Activated T-cell treated with anti-CD3 and anti-CD28 coated beads, Interleukin-2, amount 50 U/mL, for 24 hours (primary cell): Measurements from ENCODE around the gene NTNG1.

ENCODE experiments used
- DNase-seq: peaks from one replicate; pipeline ENCODE4 v3.0.0-alpha.2; 2020
- H3K27ac Mint-ChIP-seq: 2 replicates; pipeline ENCODE4 v1.8.0; 2020; ENCODE audit warnings: mild to moderate bottlenecking, mixed read lengths
- H3K27me3 Mint-ChIP-seq: 2 replicates; pipeline ENCODE4 v1.8.0; 2020; ENCODE audit warnings: mixed read lengths
- H3K36me3 Mint-ChIP-seq: 2 replicates; pipeline ENCODE4 v1.8.0; 2020; ENCODE audit warnings: low read depth, mixed read lengths
- H3K4me1 Mint-ChIP-seq: 2 replicates; pipeline ENCODE4 v1.8.0; 2020; ENCODE audit warnings: low read depth, mixed read lengths
- H3K4me3 Mint-ChIP-seq: 2 replicates; pipeline ENCODE4 v1.8.0; 2020; ENCODE audit warnings: mild to moderate bottlenecking, moderate library complexity, mixed read lengths
- H3K9me3 Mint-ChIP-seq: 2 replicates; pipeline ENCODE4 v1.8.0; 2020; ENCODE audit warnings: mixed read lengths

NTNG1 gene

DNA sequence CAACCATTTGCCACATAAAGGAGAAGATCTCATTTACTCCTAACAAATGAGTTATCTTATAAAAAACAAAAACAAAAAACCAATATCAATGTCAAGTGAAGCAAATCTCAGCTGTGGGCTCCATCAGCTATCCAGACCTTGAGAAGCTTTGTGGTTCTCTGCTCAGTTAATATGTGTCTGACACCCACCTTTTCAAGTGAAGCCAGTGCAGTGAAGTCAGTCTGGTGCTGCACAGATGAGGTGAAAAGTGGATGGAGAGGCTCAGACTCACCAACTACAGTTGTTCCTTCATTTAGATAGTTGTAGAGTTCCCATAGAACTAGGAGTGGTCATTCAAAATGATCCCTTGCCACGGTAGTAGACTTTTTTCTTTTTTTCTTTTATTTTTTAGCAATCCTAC is 106.8 kb downstream of the NTNG1 start:
- peaks cover 11% of the 10 kb centered on the region for H3K27me3 Mint-ChIP-seq
- no peak for DNase-seq
- H3K4me3 Mint-ChIP-seq, result no peak overlapping the region
- H3K9me3 Mint-ChIP-seq, result no peaks in the 10 kb centered on the region
- H3K27ac Mint-ChIP-seq, result no peak overlapping the region
- peaks cover 8% of the 10 kb centered on the region for H3K4me1 Mint-ChIP-seq
- H3K36me3 Mint-ChIP-seq, result no peaks in the 10 kb centered on the region

DNA sequence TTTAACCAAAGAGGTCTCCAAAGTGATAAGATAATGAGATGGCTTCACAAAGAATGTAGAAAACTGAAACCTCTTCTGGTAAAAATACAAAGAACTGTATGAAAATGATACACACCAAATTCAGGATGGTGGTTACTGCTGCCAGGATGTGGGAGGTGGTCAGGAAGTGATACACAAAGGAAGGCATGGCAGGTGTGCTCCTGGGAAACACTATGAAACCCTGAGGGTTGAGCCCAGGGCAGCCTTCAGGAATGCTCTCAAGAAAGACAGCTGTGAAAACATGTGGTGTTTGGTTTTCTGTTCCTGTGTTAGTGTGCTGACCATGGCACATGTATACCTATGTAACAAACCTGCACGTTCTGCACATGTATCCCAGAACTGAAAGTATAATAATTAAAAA is 109.3 kb downstream of the NTNG1 start:
- Mint-ChIP-seq H3K4me1 (peaks cover 8% of the 10 kb centered on the region), H3K27ac (no peak overlapping the region), H3K9me3 (no peaks in the 10 kb centered on the region), H3K4me3 (no peak overlapping the region), H3K27me3 (peaks cover 4% of the 10 kb centered on the region), H3K36me3 (no peaks in the 10 kb centered on the region)
- no peak for DNase-seq

DNA sequence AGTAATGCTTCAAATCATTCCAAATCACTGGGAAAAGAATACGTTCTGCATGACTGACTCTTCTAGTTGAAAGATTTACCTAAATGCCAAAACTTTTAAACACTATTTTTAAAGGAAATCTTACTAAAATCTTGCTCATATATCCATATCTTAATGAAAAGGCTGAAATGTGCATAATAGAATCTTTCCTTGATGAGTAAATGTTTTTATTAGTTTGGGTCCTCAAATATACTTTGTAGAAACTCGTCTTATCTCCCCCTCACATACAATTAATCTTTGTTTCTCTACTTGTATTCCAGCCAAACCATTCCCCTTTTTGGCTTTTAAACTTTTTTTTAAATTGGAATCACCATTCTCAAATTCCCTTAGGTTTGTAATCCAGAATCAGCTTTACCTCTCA is 110.2 kb downstream of the NTNG1 start:
- peaks cover 4% of the 10 kb centered on the region for H3K27me3 Mint-ChIP-seq
- no peak overlapping the region for H3K4me3 Mint-ChIP-seq
- no peaks in the 10 kb centered on the region for H3K36me3 Mint-ChIP-seq
- no peak overlapping the region for H3K27ac Mint-ChIP-seq
- DNase-seq, result no peak
- no peaks in the 10 kb centered on the region for H3K9me3 Mint-ChIP-seq
- H3K4me1 Mint-ChIP-seq, result peaks cover 8% of the 10 kb centered on the region

DNA sequence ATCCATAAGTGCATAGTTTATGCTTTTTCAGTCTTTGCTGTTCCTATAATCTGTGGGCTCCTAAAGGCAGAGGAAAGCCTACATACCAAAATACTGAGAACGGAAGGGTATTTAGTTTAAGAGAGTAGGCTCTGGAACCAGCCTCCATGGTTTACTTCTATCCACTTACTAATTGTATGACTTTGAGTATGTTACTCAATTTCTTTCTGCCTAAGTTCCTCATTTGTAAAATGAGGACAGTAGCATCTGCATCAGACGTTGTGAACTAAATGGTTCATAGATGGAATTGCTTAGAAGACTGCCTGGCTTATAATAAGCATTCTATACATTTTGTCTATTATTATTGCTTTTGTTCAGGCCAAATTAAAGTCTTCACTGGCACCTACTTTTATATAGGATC is 111.0 kb downstream of the NTNG1 start:
- H3K27me3 Mint-ChIP-seq, result peaks cover 3% of the 10 kb centered on the region
- H3K9me3 Mint-ChIP-seq, result no peaks in the 10 kb centered on the region
- DNase-seq, result no peak
- peaks cover 6% of the 10 kb centered on the region for H3K4me1 Mint-ChIP-seq
- H3K36me3 Mint-ChIP-seq, result no peaks in the 10 kb centered on the region
- no peak overlapping the region for H3K4me3 Mint-ChIP-seq
- no peak overlapping the region for H3K27ac Mint-ChIP-seq

DNA sequence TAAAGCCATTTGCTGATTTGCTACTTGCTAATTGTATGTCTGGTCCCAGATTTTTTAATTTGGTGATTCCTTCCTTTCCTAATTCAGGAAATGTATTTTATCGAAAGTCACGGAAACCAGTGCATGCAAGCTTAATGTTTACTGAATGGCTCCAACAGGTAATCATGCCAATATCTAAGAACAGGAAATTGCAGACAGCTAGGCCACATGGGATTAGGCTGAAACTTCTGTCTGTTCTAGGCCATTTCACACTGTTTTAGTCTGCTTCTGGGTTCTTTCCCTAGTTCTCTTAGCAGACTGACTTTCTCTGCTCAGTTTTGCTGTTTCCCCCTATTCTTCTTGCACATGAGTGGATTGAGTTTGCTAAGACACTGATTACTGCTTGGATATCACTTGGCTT is 111.4 kb downstream of the NTNG1 start:
- Mint-ChIP-seq H3K4me1 (peaks cover 3% of the 10 kb centered on the region), H3K4me3 (no peak overlapping the region)

DNA sequence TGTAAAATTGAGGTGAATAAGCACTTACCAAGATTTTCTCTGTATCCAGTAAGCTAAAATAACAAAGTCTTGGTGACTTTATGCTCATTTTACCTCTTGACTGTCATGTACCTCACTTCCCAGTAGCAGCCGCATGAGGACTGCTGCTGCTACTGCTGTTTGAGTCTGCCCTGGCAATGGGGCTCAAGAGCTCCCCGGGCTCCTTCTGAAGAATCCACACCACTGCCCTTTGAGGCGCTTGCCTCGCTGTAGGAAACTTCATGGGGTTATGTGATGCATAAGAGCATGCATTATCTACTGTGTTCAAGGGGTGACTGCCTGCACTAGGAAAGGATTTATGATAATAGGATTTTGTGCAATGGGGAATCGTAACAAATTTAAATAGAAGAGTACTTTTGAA is 113.5 kb downstream of the NTNG1 start:
- Mint-ChIP-seq H3K9me3 (no peaks in the 10 kb centered on the region), H3K27ac (no peak overlapping the region), H3K27me3 (no peaks in the 10 kb centered on the region), H3K36me3 (no peaks in the 10 kb centered on the region), H3K4me1 (peaks cover 3% of the 10 kb centered on the region), H3K4me3 (no peak overlapping the region)
- DNase-seq, result no peak

More for the DNA sequence above, 111.4 kb downstream of the NTNG1 start:
- Mint-ChIP-seq H3K36me3 (no peaks in the 10 kb centered on the region), H3K27ac (no peak overlapping the region), H3K27me3 (no peaks in the 10 kb centered on the region), H3K9me3 (no peaks in the 10 kb centered on the region)
- no peak for DNase-seq

DNA sequence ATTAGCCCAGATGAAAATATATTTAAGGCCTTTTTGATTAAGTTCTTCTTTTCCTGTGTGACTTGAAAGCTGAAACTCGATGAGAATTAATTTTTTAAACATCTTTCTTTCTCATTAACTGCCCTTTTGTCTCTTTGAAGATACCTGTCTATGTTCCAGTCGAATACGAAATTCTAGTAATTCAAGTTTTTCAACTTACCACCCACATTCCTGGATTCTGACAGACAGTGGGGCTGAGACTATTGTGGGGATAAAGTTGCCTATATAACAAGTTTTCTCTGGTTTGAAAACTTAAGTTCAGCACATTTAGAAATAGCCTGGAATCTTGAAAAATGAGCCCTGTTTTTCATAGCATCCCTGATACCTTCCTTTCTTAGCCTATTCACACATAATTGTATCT is 114.6 kb downstream of the NTNG1 start:
- no peaks in the 10 kb centered on the region for H3K4me1 Mint-ChIP-seq
- H3K36me3 Mint-ChIP-seq, result no peaks in the 10 kb centered on the region
- no peak overlapping the region for H3K27ac Mint-ChIP-seq
- no peaks in the 10 kb centered on the region for H3K9me3 Mint-ChIP-seq
- H3K4me3 Mint-ChIP-seq, result no peak overlapping the region
- no peaks in the 10 kb centered on the region for H3K27me3 Mint-ChIP-seq
- no peak for DNase-seq

DNA sequence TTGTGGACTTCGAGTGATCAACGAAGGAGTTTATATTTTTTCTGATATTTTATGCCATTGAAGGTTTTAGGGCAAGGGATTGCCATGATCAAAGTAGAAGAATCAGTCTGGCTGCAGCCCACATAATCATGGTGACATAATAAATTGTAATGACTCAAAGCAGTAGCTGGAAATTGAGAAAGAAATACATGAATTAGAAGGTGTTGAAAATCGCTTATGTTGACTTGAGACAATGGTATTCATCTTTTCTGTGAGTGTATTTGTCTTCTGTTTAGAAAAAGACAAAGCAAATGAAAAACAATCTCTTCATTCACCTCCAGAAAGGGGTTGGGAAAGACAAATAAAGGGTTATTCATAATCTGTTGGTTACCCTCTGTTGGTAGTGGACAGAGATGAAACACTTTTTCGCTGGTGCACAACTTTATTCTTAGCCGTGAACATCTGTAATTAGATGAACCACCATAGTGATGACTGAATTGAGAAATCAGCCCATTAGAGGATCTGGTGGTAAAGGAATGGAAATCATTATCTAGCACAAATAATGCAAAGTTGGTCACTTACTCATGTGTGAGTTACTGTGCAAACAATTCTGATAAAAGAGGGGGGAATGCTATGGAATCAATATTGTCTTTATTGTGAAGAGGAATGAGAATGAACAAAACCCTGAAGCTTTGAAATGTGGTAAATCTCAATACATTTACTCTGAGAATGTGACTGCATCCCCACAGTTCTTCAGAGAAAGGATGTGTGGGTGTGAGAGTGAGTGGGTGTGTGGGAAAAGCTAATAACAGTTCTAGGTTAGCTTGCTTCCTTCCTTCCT is 121.8 kb downstream of the NTNG1 start:
- no peaks in the 10 kb centered on the region for H3K36me3 Mint-ChIP-seq
- DNase-seq, result no peak
- H3K27me3 Mint-ChIP-seq, result no peaks in the 10 kb centered on the region
- H3K27ac Mint-ChIP-seq, result no peak overlapping the region
- no peak overlapping the region for H3K4me3 Mint-ChIP-seq
- no peaks in the 10 kb centered on the region for H3K9me3 Mint-ChIP-seq
- peaks cover 2% of the 10 kb centered on the region for H3K4me1 Mint-ChIP-seq

DNA sequence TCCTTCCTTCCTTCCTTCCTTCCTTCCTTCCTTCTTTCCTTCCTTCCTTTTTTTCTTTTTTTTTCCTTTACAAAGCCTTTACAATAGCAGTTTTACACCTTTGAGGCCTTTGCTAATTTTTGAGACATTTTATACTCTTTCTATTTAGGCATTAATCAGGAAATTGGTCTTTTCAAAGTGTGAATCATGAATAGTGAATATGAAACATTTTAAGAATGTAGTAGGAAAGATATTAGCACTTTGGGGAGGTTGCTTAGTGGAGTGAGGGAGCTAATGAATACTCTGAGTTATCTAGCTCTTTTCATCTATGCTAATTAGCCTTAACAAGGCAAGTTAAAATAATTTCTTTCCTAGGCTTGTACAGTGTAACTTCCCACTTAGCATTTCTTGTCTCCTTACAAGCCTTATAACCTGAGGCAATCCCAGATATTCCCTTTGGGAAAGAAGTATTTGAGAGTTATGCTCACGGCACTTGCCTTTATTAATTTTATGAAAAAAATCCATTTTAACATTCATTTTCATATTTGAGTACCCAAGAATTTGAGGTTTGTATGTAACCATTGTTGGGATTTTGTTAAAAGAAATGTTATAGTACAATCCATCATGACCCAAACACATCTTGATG is 122.6 kb downstream of the NTNG1 start:
- no peak overlapping the region for H3K27ac Mint-ChIP-seq
- H3K4me1 Mint-ChIP-seq, result peaks cover 2% of the 10 kb centered on the region
- no peak overlapping the region for H3K4me3 Mint-ChIP-seq
- no peaks in the 10 kb centered on the region for H3K36me3 Mint-ChIP-seq
- no peaks in the 10 kb centered on the region for H3K27me3 Mint-ChIP-seq
- H3K9me3 Mint-ChIP-seq, result no peaks in the 10 kb centered on the region
- no peak for DNase-seq

DNA sequence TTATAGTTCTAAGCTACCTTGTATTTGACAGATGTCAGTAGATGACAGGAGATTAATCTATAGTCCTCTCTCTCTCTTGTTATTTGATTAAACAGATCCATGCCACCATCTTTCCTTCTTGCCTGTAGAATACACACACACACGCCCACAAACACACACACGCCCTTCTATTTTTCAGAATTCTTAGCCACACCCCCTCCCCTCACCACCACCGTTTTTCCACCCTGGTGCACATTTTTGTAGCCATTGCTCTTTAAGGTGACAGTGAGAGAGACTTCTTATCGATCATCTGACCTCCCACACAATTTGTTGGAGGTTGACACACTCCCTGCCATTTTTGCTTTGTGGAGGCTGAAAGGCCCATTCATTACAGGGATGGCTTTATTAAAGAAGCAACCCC is 123.2 kb downstream of the NTNG1 start:
- Mint-ChIP-seq H3K9me3 (no peaks in the 10 kb centered on the region), H3K36me3 (no peaks in the 10 kb centered on the region), H3K4me1 (peaks cover 2% of the 10 kb centered on the region), H3K27me3 (no peaks in the 10 kb centered on the region), H3K27ac (no peak overlapping the region), H3K4me3 (no peak overlapping the region)
- no peak for DNase-seq

DNA sequence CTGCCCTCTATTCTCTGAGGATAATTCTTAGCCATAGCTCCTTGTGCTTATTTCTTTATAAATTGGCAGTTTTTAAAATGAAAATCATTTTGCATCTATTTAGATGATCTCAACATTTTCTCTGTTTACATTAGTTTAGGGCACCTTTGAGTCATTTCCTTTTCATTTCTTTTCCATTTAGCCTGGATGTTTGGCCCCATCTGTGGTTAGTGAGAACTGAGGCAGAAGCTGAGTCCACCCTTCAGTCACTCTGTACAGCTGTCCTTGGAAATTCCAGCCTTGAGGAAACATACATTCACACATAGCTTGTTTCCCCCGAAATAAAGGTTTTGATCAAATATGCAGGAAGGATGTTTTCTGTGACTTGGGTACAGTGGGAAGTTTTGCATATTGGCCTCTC is 123.7 kb downstream of the NTNG1 start:
- DNase-seq, result no peak
- H3K27ac Mint-ChIP-seq, result no peak overlapping the region
- no peaks in the 10 kb centered on the region for H3K36me3 Mint-ChIP-seq
- H3K4me1 Mint-ChIP-seq, result peaks cover 2% of the 10 kb centered on the region
- H3K9me3 Mint-ChIP-seq, result no peaks in the 10 kb centered on the region
- no peak overlapping the region for H3K4me3 Mint-ChIP-seq
- no peaks in the 10 kb centered on the region for H3K27me3 Mint-ChIP-seq

DNA sequence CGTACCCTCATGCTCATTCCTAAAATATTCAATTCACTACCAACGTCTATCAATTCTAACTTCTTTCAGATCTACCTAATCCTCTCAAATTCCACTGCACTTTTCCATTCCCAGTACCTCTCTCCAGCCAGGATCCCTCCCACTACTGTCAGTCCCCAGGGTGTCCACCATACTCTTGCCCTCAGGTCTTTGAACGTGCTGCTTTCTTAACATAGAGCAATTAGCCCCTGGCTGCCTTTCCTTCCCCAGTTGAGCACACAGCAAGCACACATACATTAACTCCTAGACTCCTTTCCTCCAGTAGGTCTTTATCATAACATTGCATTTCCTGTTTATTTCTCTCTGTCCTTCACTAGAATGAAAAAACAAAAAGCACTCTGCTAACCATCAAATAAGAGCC is 126.7 kb downstream of the NTNG1 start:
- no peaks in the 10 kb centered on the region for H3K36me3 Mint-ChIP-seq
- no peaks in the 10 kb centered on the region for H3K9me3 Mint-ChIP-seq
- no peak overlapping the region for H3K27ac Mint-ChIP-seq
- peaks cover 2% of the 10 kb centered on the region for H3K4me1 Mint-ChIP-seq
- DNase-seq, result no peak
- H3K4me3 Mint-ChIP-seq, result no peak overlapping the region
- H3K27me3 Mint-ChIP-seq, result no peaks in the 10 kb centered on the region

DNA sequence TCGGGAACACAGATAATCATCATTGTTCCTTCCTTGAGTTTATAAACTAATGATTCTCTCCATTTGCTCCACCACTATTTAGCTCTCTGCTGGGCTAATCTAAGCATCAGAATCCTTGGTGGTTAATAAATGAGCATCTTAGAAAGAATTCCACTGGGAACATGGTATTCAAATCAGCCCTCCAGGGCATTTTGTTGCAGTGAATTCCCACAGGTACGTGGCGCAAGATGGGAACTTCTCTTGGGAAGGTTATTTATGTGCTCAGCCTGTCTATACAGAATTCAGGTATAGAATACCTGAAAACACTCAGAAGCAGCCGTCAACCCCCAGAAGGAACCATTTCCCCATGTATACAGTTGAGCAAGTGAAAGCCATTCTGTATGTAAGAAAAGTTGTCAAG is 131.5 kb downstream of the NTNG1 start:
- H3K4me1 Mint-ChIP-seq, result peaks cover 4% of the 10 kb centered on the region
- no peaks in the 10 kb centered on the region for H3K27me3 Mint-ChIP-seq
- no peak overlapping the region for H3K4me3 Mint-ChIP-seq
- DNase-seq, result no peak
- H3K27ac Mint-ChIP-seq, result no peak overlapping the region
- no peaks in the 10 kb centered on the region for H3K9me3 Mint-ChIP-seq
- H3K36me3 Mint-ChIP-seq, result no peaks in the 10 kb centered on the region

DNA sequence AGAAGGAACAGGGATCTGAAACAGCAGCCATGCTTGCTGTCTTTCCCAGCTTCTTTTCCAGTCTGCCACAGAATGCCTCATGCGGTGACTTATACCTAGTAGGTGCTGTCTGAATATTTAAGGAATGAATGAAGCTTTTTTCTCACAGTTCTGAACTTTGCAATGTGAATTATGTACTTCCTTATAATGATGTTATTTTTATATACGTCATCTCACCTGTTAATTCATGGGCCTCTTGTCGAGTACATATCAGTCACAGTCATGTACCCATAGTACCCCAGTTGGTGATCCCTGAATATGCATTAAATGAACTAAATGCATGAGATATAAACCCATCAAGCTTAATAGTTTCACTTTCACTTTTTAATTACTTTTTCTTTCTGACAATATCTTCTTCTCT is 132.7 kb downstream of the NTNG1 start:
- Mint-ChIP-seq H3K9me3 (no peaks in the 10 kb centered on the region), H3K4me1 (peaks cover 4% of the 10 kb centered on the region), H3K27ac (no peak overlapping the region), H3K36me3 (no peaks in the 10 kb centered on the region), H3K4me3 (no peak overlapping the region), H3K27me3 (no peaks in the 10 kb centered on the region)
- no peak for DNase-seq

DNA sequence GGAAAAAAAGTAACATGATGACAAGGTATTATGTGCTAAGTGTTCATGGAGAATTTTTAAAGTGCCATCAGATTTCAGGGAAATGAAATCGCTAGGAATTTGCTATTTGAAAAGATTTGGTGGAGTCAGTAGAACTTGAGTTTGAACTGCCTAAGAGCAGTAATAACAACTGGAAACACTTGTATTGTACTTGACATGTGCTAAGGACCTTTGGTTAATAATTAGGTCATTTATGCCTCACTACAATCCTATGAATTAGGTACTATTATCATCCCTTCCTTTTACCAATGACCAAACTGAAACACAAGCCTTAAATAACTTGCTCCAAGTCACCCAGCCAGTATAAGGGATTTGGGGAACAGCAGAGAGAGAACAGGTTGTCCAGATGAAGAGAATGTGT is 133.4 kb downstream of the NTNG1 start:
- no peak for DNase-seq
- Mint-ChIP-seq H3K4me3 (no peak overlapping the region), H3K36me3 (no peaks in the 10 kb centered on the region), H3K4me1 (peaks cover 4% of the 10 kb centered on the region), H3K9me3 (no peaks in the 10 kb centered on the region), H3K27ac (no peak overlapping the region), H3K27me3 (no peaks in the 10 kb centered on the region)
